GM12878 (cell line): ENCODE results near the gene RPL34. TPM values are rescaled to one million over a fixed set of nuclear protein-coding genes. Genes with fewer than 3 reads are reported as not detected.

ENCODE experiments used
- FOXK2 ChIP-seq: fragments of 450-650 bp; IDR thresholded peaks from 2 replicates; pipeline ENCODE4 v1.6.1; 2017; ENCODE audit warnings: mild to moderate bottlenecking, moderate library complexity
- PML ChIP-seq: IDR thresholded peaks from 2 replicates; pipeline ENCODE4 v1.6.1; 2012; ENCODE audit warnings: low read length, inconsistent platforms
- POU2F2 ChIP-seq: IDR thresholded peaks from 3 replicates; pipeline ENCODE4 v1.6.1; 2011; ENCODE audit warnings: low read depth, mild to moderate bottlenecking, low read length, borderline replicate concordance
- SMAD5 ChIP-seq: IDR thresholded peaks from 2 replicates; pipeline ENCODE4 v1.6.1; 2016; ENCODE audit warnings: antibody characterized with exemption, low read depth
- SREBF1 ChIP-seq: IDR thresholded peaks from 2 replicates; pipeline ENCODE4 v1.6.1; 2012; ENCODE audit warnings: mild to moderate bottlenecking, low read length
- TCF12 ChIP-seq: IDR thresholded peaks from 2 replicates; pipeline ENCODE4 v1.6.1; 2011; ENCODE audit warnings: low read depth, mild to moderate bottlenecking, low read length
- ZBED1 ChIP-seq: IDR thresholded peaks from 2 replicates; pipeline ENCODE4 v1.6.1; 2016; ENCODE audit warnings: borderline replicate concordance
- ZNF217 ChIP-seq: fragments of 450-650 bp; IDR thresholded peaks from 2 replicates; pipeline ENCODE4 v1.6.1; 2017; ENCODE audit warnings: antibody characterized with exemption, mild to moderate bottlenecking
- polyA plus RNA-seq, 11 experiments: library from polyadenylated mRNA; depleted of rRNA in 4 of 11; unstranded in 6 of 11; stranded (reverse) in 5 of 11; fragments of >200 nt; fragmentation: Nextera tagmentation in 4 of 11; fragmentation: Illumina TruSeq in 1 of 11; extraction: Ambion mirVana in 4 of 11; extraction: Trizol in 1 of 11; gene quantifications; 1 replicate in 1 of 11; 2 replicates in 10 of 11; pipeline versions ENCODE4 v1.2.1 to v1.2.3, GENCODE V29; 2011 to 2016; ENCODE audit warnings: inconsistent platforms in 2 of 11, missing spikeins in 2 of 11, low read depth in 1 of 11
- total RNA-seq, 4 experiments: library from RNA; depleted of rRNA in 3 of 4; stranded (reverse); fragments of >200 nt in 3 of 4; fragmentation: Illumina TruSeq in 1 of 4; extraction: Trizol in 1 of 4; gene quantifications; 2 replicates each; pipeline versions ENCODE4 v1.2.1 to v1.2.3, GENCODE V29; 2013 to 2021
- TF ChIP-seq, protein P1 (sequence below): IDR thresholded peaks from 2 replicates; pipeline ENCODE4 v1.6.1; 2012; ENCODE audit warnings: low read depth, low read length, improper control_type of control experiment
- TF ChIP-seq, protein P2 (sequence below): fragments of 450-650 bp; IDR thresholded peaks from 2 replicates; pipeline ENCODE4 v1.6.1; 2017; ENCODE audit warnings: borderline replicate concordance
- TF ChIP-seq, protein P3 (sequence below): IDR thresholded peaks from 2 replicates; pipeline ENCODE4 v1.6.1; 2012; ENCODE audit warnings: low read depth, low read length, improper control_type of control experiment
- TF ChIP-seq, protein P4 (sequence below): IDR thresholded peaks from 2 replicates; pipeline ENCODE4 v1.6.1; 2012; ENCODE audit warnings: low read depth, low read length, improper control_type of control experiment

The RPL34 gene
- total and polyA plus RNA-seq, 10 of the 15 experiments (the other 5 are each of a cell fraction or from before 2014, with no cell fraction given), result 1,792 to 6,697 (median 2,464) TPM

DNA sequence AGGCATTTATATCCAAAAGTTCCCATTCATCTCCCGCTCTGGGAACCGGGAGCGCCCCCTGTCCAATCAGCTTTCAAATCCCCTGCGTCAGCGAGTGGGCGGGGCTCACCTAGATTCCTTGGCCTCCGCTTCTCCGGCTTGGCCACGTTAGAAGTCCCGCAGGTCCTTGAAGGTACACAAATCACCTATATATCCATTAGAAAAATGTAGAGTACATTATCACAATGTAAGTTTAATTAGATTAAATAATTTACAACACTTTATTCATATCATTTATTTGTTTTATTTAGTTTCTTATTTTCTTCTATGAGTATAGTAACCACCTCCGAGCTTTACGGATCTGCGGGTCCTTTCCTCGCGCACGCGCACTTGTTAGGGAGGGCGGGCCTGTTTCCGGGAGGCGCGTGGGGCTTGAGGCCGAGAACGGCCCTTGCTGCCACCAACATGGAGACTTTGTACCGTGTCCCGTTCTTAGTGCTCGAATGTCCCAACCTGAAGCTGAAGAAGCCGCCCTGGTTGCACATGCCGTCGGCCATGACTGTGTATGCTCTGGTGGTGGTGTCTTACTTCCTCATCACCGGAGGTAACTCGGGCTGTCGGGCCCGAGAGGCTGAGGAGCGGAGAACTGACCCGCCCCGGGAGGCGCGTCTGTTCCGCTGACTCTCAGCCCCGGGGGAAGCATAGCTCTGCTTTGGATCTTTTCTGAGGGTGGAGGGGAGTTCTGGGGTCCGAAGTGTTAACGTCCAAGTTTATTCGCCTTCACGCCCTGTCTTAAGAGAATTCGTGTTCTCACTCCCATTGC, 30.0 kb downstream of the RPL34 start, which contains the start of gene OSTC (continued):
- peak; percentile 53; the same call in 1 of the 2 replicates for TF ChIP-seq PML
- TF ChIP-seq, protein P1, sequence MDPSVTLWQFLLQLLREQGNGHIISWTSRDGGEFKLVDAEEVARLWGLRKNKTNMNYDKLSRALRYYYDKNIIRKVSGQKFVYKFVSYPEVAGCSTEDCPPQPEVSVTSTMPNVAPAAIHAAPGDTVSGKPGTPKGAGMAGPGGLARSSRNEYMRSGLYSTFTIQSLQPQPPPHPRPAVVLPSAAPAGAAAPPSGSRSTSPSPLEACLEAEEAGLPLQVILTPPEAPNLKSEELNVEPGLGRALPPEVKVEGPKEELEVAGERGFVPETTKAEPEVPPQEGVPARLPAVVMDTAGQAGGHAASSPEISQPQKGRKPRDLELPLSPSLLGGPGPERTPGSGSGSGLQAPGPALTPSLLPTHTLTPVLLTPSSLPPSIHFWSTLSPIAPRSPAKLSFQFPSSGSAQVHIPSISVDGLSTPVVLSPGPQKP, result no peak
- TF ChIP-seq, protein P2, sequence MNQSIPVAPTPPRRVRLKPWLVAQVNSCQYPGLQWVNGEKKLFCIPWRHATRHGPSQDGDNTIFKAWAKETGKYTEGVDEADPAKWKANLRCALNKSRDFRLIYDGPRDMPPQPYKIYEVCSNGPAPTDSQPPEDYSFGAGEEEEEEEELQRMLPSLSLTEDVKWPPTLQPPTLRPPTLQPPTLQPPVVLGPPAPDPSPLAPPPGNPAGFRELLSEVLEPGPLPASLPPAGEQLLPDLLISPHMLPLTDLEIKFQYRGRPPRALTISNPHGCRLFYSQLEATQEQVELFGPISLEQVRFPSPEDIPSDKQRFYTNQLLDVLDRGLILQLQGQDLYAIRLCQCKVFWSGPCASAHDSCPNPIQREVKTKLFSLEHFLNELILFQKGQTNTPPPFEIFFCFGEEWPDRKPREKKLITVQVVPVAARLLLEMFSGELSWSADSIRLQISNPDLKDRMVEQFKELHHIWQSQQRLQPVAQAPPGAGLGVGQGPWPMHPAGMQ, result no peak
- TF ChIP-seq ZNF217, result no peak
- no peak for TF ChIP-seq TCF12
- TF ChIP-seq, protein P3, sequence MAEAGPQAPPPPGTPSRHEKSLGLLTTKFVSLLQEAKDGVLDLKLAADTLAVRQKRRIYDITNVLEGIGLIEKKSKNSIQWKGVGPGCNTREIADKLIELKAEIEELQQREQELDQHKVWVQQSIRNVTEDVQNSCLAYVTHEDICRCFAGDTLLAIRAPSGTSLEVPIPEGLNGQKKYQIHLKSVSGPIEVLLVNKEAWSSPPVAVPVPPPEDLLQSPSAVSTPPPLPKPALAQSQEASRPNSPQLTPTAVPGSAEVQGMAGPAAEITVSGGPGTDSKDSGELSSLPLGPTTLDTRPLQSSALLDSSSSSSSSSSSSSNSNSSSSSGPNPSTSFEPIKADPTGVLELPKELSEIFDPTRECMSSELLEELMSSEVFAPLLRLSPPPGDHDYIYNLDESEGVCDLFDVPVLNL, result peak; percentile 76
- no peak for TF ChIP-seq SREBF1
- TF ChIP-seq ZBED1, result no peak
- TF ChIP-seq FOXK2, result peak; percentile 70
- TF ChIP-seq, protein P4, sequence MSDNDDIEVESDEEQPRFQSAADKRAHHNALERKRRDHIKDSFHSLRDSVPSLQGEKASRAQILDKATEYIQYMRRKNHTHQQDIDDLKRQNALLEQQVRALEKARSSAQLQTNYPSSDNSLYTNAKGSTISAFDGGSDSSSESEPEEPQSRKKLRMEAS, result peak; percentile 39; the same call in 1 of the 2 replicates
- TF ChIP-seq POU2F2, result no peak
- peak; percentile 77; the same call in 1 of the 2 replicates for TF ChIP-seq SMAD5
